ENCODE results near the gene PCDHGA8. TPM values are rescaled to one million over a fixed set of nuclear protein-coding genes. Genes with fewer than 3 reads are reported as not detected.

PCDHGA8 gene
- total RNA-seq, 3 donors from 2014 or later (not counting 1 experiment from before 2014, with no cell fraction given) = 0.07 to 0.28 (median 0.09) TPM

DNA sequence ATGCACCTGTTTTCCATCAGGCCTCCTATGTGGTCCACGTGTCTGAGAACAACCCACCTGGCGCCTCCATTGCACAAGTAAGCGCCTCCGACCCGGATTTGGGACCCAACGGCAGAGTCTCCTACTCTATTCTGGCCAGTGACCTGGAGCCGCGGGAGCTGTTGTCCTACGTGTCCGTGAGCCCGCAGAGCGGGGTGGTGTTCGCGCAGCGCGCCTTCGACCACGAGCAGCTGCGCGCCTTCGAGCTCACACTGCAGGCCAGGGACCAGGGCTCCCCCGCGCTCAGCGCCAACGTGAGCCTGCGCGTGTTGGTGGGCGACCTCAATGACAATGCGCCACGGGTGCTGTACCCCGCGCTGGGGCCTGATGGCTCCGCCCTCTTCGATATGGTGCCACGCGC, 40.8 kb upstream of the PCDHGA8 start:
- H3K9me3 ChIP-seq (ENCODE audit: control insufficient read depth, insufficient read depth, low read length) = peaks cover 30% of the 10 kb centered on the region
- no peak overlapping the region for H3K4me3 Mint-ChIP-seq
- no peak for TF ChIP-seq CTCF (IDR thresholded peaks at IDR 0.05)
- H3K36me3 Mint-ChIP-seq = peaks cover 21% of the 10 kb centered on the region
- peaks cover 3 to 8% of the 10 kb centered on the region in 2 donors for H3K9me3 Mint-ChIP-seq
- peaks cover 5% of the 10 kb centered on the region for H3K4me1 ChIP-seq (ENCODE audit: control insufficient read depth, insufficient read depth, low read length)
- H3K4me1 Mint-ChIP-seq = no peaks in the 10 kb centered on the region
- no peak overlapping the region for H3K27ac Mint-ChIP-seq
- ATAC-seq = no peak
- intact Hi-C loops (cut with micrococcal nuclease) = no loop called here
- DNase-seq = no peak
- H3K27me3 ChIP-seq (ENCODE audit: control insufficient read depth, insufficient read depth, low read length) = peaks cover 52% of the 10 kb centered on the region
- H3K27ac ChIP-seq (ENCODE audit: low read length) = no peak overlapping the region
- WGBS (ENCODE audit: insufficient coverage) = 45% methylated on average over 28 of the region's 36 CpGs
- no peaks in the 10 kb centered on the region for H3K36me3 ChIP-seq (ENCODE audit: control insufficient read depth, insufficient read depth, low read length)
- H3K4me3 ChIP-seq (ENCODE audit: low read length) = no peak overlapping the region
- peaks cover 52 to 78% of the 10 kb centered on the region in 2 donors for H3K27me3 Mint-ChIP-seq (ENCODE audit: low read depth in 2 of 2)

GRCh38 chr5:141354900-141355469, 37.4 kb upstream of the PCDHGA8 start, which contains the start of gene PCDHGA4:
Gene PCDHGA4 (plus strand): TSS chr5:141355021. CDS start chr5:141355108, 87 bp downstream.
- Mint-ChIP-seq H3K27me3 (ENCODE audit: low read depth in 2 of 2) (peaks cover 53 to 73% of the 10 kb centered on the region in 2 donors), H3K4me3 (peak within 1 kb of the TSS; percentile 71), H3K4me1 (peaks cover 4% of the 10 kb centered on the region in 2 donors), H3K36me3 (peaks cover 30% of the 10 kb centered on the region), H3K9me3 (peaks cover 2 to 5% of the 10 kb centered on the region in 2 donors), H3K27ac (no peak within 1 kb of the TSS)
- peak; percentile 56 for TF ChIP-seq CTCF (IDR thresholded peaks at IDR 0.05)
- H3K9me3 ChIP-seq (ENCODE audit: control insufficient read depth, insufficient read depth, low read length) = peaks cover 29% of the 10 kb centered on the region
- H3K36me3 ChIP-seq (ENCODE audit: control insufficient read depth, insufficient read depth, low read length) = no peaks in the 10 kb centered on the region
- peak in 1 of 3 donors; percentile 36 for ATAC-seq
- no peak within 1 kb of the TSS for H3K27ac ChIP-seq (ENCODE audit: low read length)
- H3K27me3 ChIP-seq (ENCODE audit: control insufficient read depth, insufficient read depth, low read length) = peaks cover 53% of the 10 kb centered on the region
- peak in 1 of 2 donors; percentile 38 for DNase-seq
- H3K4me1 ChIP-seq (ENCODE audit: control insufficient read depth, insufficient read depth, low read length) = peaks cover 5% of the 10 kb centered on the region
- WGBS (ENCODE audit: insufficient coverage) = 23% methylated on average over 29 of the region's 29 CpGs
- peak within 1 kb of the TSS; percentile 0 for H3K4me3 ChIP-seq (ENCODE audit: low read length)
- intact Hi-C loops (cut with micrococcal nuclease) = no loop called here

GRCh38 chr5:141355641-141356040, 36.8 kb upstream of the PCDHGA8 start:
- 63% methylated on average over 24 of the region's 24 CpGs for WGBS (ENCODE audit: insufficient coverage)
- Mint-ChIP-seq H3K27me3 (ENCODE audit: low read depth in 2 of 2) (peaks cover 49 to 73% of the 10 kb centered on the region in 2 donors), H3K9me3 (peaks cover 0 to 3% of the 10 kb centered on the region in 2 donors), H3K36me3 (peaks cover 28% of the 10 kb centered on the region), H3K4me1 (peaks cover 5% of the 10 kb centered on the region in 2 donors), H3K27ac (no peak overlapping the region), H3K4me3 (no peak overlapping the region)
- H3K36me3 ChIP-seq (ENCODE audit: control insufficient read depth, insufficient read depth, low read length) = no peaks in the 10 kb centered on the region
- ATAC-seq = no peak
- TF ChIP-seq CTCF (IDR thresholded peaks at IDR 0.05) = no peak
- peaks cover 32% of the 10 kb centered on the region for H3K9me3 ChIP-seq (ENCODE audit: control insufficient read depth, insufficient read depth, low read length)
- intact Hi-C loops (cut with micrococcal nuclease) = no loop called here
- peaks cover 5% of the 10 kb centered on the region for H3K4me1 ChIP-seq (ENCODE audit: control insufficient read depth, insufficient read depth, low read length)
- DNase-seq = no peak
- no peak overlapping the region for H3K27ac ChIP-seq (ENCODE audit: low read length)
- H3K4me3 ChIP-seq (ENCODE audit: low read length) = no peak overlapping the region
- peaks cover 52% of the 10 kb centered on the region for H3K27me3 ChIP-seq (ENCODE audit: control insufficient read depth, insufficient read depth, low read length)

DNA sequence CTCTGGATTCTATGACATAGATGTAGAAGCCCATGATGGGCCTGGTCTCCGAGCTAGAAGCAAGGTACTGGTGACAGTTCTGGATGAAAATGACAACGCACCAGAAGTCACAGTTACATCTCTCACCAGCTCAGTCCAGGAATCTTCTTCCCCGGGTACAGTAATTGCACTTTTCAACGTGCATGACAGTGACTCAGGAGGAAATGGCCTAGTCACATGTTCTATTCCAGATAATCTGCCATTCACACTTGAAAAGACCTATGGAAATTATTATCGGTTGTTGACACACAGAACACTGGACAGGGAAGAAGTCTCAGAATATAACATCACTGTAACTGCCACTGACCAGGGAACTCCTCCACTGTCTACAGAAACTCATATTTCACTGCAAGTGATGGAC, 36.3 kb upstream of the PCDHGA8 start:
- H3K9me3 ChIP-seq (ENCODE audit: control insufficient read depth, insufficient read depth, low read length) = peaks cover 32% of the 10 kb centered on the region
- Mint-ChIP-seq H3K27ac (no peak overlapping the region), H3K4me3 (no peak overlapping the region), H3K4me1 (peaks cover 5% of the 10 kb centered on the region in 2 donors), H3K36me3 (peaks cover 33% of the 10 kb centered on the region), H3K9me3 (peaks cover 0 to 3% of the 10 kb centered on the region in 2 donors), H3K27me3 (ENCODE audit: low read depth in 2 of 2) (peaks cover 49 to 73% of the 10 kb centered on the region in 2 donors)
- WGBS (ENCODE audit: insufficient coverage) = 77% methylated on average over 5 of the region's 5 CpGs
- H3K27ac ChIP-seq (ENCODE audit: low read length) = no peak overlapping the region
- no peak overlapping the region for H3K4me3 ChIP-seq (ENCODE audit: low read length)
- H3K36me3 ChIP-seq (ENCODE audit: control insufficient read depth, insufficient read depth, low read length) = no peaks in the 10 kb centered on the region
- peaks cover 51% of the 10 kb centered on the region for H3K27me3 ChIP-seq (ENCODE audit: control insufficient read depth, insufficient read depth, low read length)
- ATAC-seq (no peak), DNase-seq (no peak)
- intact Hi-C loops (cut with micrococcal nuclease) = no loop called here
- peaks cover 5% of the 10 kb centered on the region for H3K4me1 ChIP-seq (ENCODE audit: control insufficient read depth, insufficient read depth, low read length)
- no peak for TF ChIP-seq CTCF (IDR thresholded peaks at IDR 0.05)
